Adrenal gland (tissue), 5 donors: Measurements from ENCODE around the gene ARF1.

Experiments
- CTCF ChIP-seq, 6 experiments: fragments of 450-650 bp in 4 of 6; fragments of 200-600 bp in 2 of 6; sonication (generic) in 1 of 6; IDR thresholded peaks; 1 replicate in 5 of 6; 2 replicates in 1 of 6; pipeline versions ENCODE4 v1.5.1 to v1.8.0; 2016 to 2021; ENCODE audit warnings: antibody characterized with exemption in 6 of 6, mild to moderate bottlenecking in 2 of 6, moderate library complexity in 1 of 6
- POLR2A ChIP-seq, 2 donors: fragments of 450-650 bp; IDR thresholded peaks; one replicate each; pipeline ENCODE4 v1.6.1; 2017; ENCODE audit warnings: antibody characterized with exemption in 2 of 2, mild to moderate bottlenecking in 2 of 2, moderate library complexity in 1 of 2
- donor health status: DM: no; HTN: no; CAD: no.

- TF ChIP-seq CTCF (IDR thresholded peaks at IDR 0.05) (no peak), POLR2A (IDR thresholded peaks at IDR 0.05) (no peak)
These were observed 43.3 kb upstream of the ARF1 start for GRCh38 chr1:228039006-228039903.
